Measurements from ENCODE around the gene ZNF526.

ZNF526 gene

DNA sequence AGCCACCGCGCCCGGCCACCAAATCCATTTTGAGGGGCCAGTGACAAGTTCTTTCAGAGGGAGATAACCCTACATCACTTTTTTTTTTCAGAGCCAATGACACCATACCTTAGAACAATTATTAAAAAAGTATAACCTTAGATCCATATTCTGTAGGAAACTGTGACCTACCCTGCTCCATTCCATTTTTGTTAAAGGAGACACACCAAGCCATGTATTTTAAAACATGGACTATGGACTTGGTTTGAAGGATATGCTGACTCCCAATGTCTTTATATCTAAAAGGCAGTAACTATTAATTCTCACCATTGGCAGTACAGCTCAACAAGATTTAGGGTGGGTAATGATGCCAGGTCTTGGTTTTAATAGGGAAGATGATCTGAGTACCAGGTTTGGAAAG lies 21.2 kb downstream of the ZNF526 start:
- ChIA-PET POLR2A (interaction anchor here (0.9 to 8.0 kb wide), 4 partner anchors 14 to 39 kb away, joined by 3 to 140 read pairs (median 11); partner anchors contain the start of gene ZNF526), CTCF (no interaction called here)
- TF ChIP-seq ELF4 (IDR thresholded peaks at IDR 0.05), result no peak
- no peak for TF ChIP-seq SUZ12 (IDR thresholded peaks at IDR 0.05)
- TF ChIP-seq ARNT (IDR thresholded peaks at IDR 0.05), result no peak
- TF ChIP-seq FOXK2 (IDR thresholded peaks at IDR 0.05), result no peak
- no peak for TF ChIP-seq HDGF (IDR thresholded peaks at IDR 0.05; ENCODE audit: borderline replicate concordance)
- TF ChIP-seq ZNF384 (IDR thresholded peaks at IDR 0.05), result no peak
- TF ChIP-seq CTBP1 (IDR thresholded peaks at IDR 0.05; ENCODE audit: borderline replicate concordance), result no peak
- no peak for TF ChIP-seq TARDBP (IDR thresholded peaks at IDR 0.05)
- no peak for TF ChIP-seq L3MBTL2 (conservative IDR thresholded peaks at IDR 0.05)
- TF ChIP-seq LEF1 (IDR thresholded peaks at IDR 0.05; ENCODE audit: borderline replicate concordance), result no peak
- TF ChIP-seq NFRKB (IDR thresholded peaks at IDR 0.05), result no peak
- no peak for TF ChIP-seq SP1 (IDR thresholded peaks at IDR 0.05)
- no peak for TF ChIP-seq FOXM1 (IDR thresholded peaks at IDR 0.05; ENCODE audit: borderline replicate concordance)
- TF ChIP-seq PKNOX1 (IDR thresholded peaks at IDR 0.05), result no peak
- no peak for DNase-seq (ENCODE audit: extremely low spot score)

DNA sequence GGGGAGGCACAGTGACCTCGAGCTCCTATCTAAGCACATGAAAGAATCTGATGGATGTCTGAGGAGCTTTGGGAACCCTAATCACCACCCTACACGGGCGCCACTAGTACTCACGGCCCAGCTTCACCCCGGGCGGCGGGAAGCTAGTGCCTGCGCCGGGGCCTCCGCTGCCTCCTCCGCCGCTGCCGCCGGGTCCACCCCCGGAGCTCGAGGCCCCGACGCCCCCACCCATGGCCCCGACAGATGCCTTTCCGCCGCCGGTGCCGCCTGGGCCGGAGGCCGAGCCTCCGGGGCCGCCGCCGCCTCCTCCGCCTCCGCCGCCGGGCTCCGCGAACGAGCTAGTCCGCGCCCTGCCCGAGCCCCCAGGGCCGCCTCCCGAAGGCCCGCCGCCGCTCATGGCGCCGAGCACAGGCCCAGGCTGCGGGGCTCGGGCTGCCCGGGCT lies 22.0 kb downstream of the ZNF526 start:
- no peak for DNase-seq (ENCODE audit: extremely low spot score)
- ChIA-PET CTCF (interaction anchor here (1.7 kb wide), 1 partner anchor 37 kb away, joined by 10 read pairs; no protein-coding TSS in a partner anchor), POLR2A (interaction anchor here (0.6 to 8.0 kb wide), 14 partner anchors 10 to 283 kb away, joined by 3 to 140 read pairs (median 4); partner anchors contain the start of genes DEDD2, RABAC1 and ZNF526)
- TF ChIP-seq TARDBP (IDR thresholded peaks at IDR 0.05), result no peak
- TF ChIP-seq ARNT (IDR thresholded peaks at IDR 0.05), result 0 out of 2 replicates have a peak, but pooled peaks have one; percentile 41
- TF ChIP-seq FOXM1 (IDR thresholded peaks at IDR 0.05; ENCODE audit: borderline replicate concordance), result no peak
- no peak for TF ChIP-seq NFRKB (IDR thresholded peaks at IDR 0.05)
- no peak for TF ChIP-seq ELF4 (IDR thresholded peaks at IDR 0.05)
- TF ChIP-seq HDGF (IDR thresholded peaks at IDR 0.05; ENCODE audit: borderline replicate concordance), result no peak
- TF ChIP-seq CTBP1 (IDR thresholded peaks at IDR 0.05; ENCODE audit: borderline replicate concordance), result no peak
- TF ChIP-seq PKNOX1 (IDR thresholded peaks at IDR 0.05), result no peak

DNA sequence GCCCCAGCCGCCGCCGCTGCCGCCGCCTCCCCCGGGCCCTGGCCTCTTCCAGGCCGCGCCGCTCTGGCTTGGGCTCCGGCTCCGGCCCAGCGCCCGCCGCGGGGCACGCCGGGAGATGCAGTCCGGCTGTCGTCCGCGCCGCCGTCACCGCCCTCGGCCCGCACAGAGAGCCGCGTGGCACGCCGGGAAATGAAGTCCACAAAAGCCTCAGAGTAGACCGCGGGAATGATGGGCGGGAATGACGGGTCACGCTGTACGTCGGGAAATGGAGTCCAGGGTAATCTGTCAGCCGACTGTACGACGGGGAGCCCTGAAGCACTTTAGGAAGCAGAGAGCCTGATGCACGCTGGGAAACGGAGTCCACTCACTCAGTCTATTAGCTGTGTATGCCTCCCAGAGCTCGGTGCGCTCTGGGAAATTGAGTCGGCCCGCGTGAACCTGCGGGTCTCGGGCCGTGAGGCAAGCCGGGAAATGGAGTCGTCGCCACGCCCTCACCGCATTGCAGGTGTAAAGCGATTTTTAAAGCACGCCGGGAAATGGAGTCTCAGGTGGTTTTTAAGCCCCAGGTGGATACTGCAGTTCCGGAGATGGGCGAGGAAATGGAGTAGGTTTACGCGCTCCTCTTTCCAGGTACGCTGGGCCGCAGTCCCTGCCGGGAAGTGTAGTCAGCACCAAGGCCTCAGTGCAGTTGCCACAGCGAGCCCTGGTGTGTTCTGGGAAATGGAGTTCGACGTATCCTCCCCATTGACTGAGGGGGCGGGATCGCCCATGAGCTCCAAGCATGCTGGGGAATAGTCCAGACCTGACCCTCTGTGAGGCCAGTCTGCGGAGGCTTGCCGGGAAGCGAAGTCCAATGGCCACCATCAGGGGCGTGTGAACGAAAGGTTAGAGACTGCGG lies 22.6 kb downstream of the ZNF526 start, which contains the start of gene GSK3A:
Gene GSK3A, minus strand, starts transcription at position 91 of the 898 bp plus-strand sequence. CDS start 137 bp downstream, outside the sequence.
- TF ChIP-seq PKNOX1 (IDR thresholded peaks at IDR 0.05), result peak; percentile 97
- peak; percentile 89 for TF ChIP-seq CTBP1 (IDR thresholded peaks at IDR 0.05; ENCODE audit: borderline replicate concordance)
- peak; percentile 79 for TF ChIP-seq ELF4 (IDR thresholded peaks at IDR 0.05)
- TF ChIP-seq LEF1 (IDR thresholded peaks at IDR 0.05; ENCODE audit: borderline replicate concordance), result no peak
- peak; percentile 82 for TF ChIP-seq SUZ12 (IDR thresholded peaks at IDR 0.05)
- peak; percentile 37; the same call in 1 of the 2 replicates for TF ChIP-seq L3MBTL2 (conservative IDR thresholded peaks at IDR 0.05)
- no peak for TF ChIP-seq ARNT (IDR thresholded peaks at IDR 0.05)
- no peak for TF ChIP-seq TARDBP (IDR thresholded peaks at IDR 0.05)
- no peak for TF ChIP-seq ZNF384 (IDR thresholded peaks at IDR 0.05)
- POLR2A ChIA-PET, result interaction anchor here (0.6 to 8.0 kb wide), 28 partner anchors 9 to 283 kb away, joined by 3 to 140 read pairs (median 4); partner anchors contain the start of genes DEDD2, ERF, PAFAH1B3 and PRR19
- CTCF ChIA-PET, result interaction anchor here (0.6 to 1.7 kb wide), 3 partner anchors 36 to 69 kb away, joined by 3 to 10 read pairs (median 3); no protein-coding TSS in a partner anchor
- DNase-seq (ENCODE audit: extremely low spot score), result peak; percentile 86

GRCh38 chr19:42244347-42245220 lies 24.5 kb downstream of the ZNF526 start:
- TF ChIP-seq ARNT (IDR thresholded peaks at IDR 0.05) (no peak), FOXM1 (IDR thresholded peaks at IDR 0.05; ENCODE audit: borderline replicate concordance) (no peak), PKNOX1 (IDR thresholded peaks at IDR 0.05) (no peak), ZNF384 (IDR thresholded peaks at IDR 0.05) (no peak), SUZ12 (IDR thresholded peaks at IDR 0.05) (no peak; the same call in none of the 2 replicates), SP1 (IDR thresholded peaks at IDR 0.05) (no peak), HDGF (IDR thresholded peaks at IDR 0.05; ENCODE audit: borderline replicate concordance) (no peak), FOXK2 (IDR thresholded peaks at IDR 0.05) (no peak), FOXA1 (IDR thresholded peaks at IDR 0.05) (no peak), TARDBP (IDR thresholded peaks at IDR 0.05) (no peak), NFRKB (IDR thresholded peaks at IDR 0.05) (no peak), CTBP1 (IDR thresholded peaks at IDR 0.05; ENCODE audit: borderline replicate concordance) (no peak), L3MBTL2 (conservative IDR thresholded peaks at IDR 0.05) (peak; percentile 52), LEF1 (IDR thresholded peaks at IDR 0.05; ENCODE audit: borderline replicate concordance) (no peak), ELF4 (IDR thresholded peaks at IDR 0.05) (peak; percentile 98), BHLHE40 (IDR thresholded peaks at IDR 0.05; ENCODE audit: borderline replicate concordance) (no peak)
- ChIA-PET POLR2A (interaction anchor here (0.6 to 8.0 kb wide), 7 partner anchors 11 to 55 kb away, joined by 3 to 140 read pairs (median 3); no protein-coding TSS in a partner anchor), CTCF (interaction anchor here (0.6 to 4.6 kb wide), 4 partner anchors 35 to 60 kb away, joined by 3 to 53 read pairs (median 4); no protein-coding TSS in a partner anchor)
- DNase-seq (ENCODE audit: extremely low spot score), result peak; percentile 78

All from HEK293T (cell line).